Panc1 (cell line): ENCODE measurements around the gene B4GAT1. TPM values are rescaled to one million over a fixed set of nuclear protein-coding genes. Genes with fewer than 3 reads are reported as not detected.

Source experiments
- ATAC-seq: fragments of 200-7000 bp; cut with Tn5 transposase; 2 replicates; pipeline ENCODE4 v1.9.1; 2020; ENCODE audit warnings: mild to moderate bottlenecking, moderate library complexity
- BruUV-seq: library from RNA; stranded (reverse); fragments of 400-500 nt; replicated peaks from 2 replicates; lab custom pipeline; 2021; lab: Mats Ljungman, UMichigan
- CTCF ChIA-PET: fragments of 300-600 bp; sonication (Branson Sonifier 250); formaldehyde crosslinking; loops from one replicate; lab custom pipeline; 2022; ENCODE audit warnings: antibody characterized with exemption; lab: Charles Lee
- POLR2A ChIA-PET: fragments of 300-600 bp; sonication (Branson Sonifier 250); formaldehyde crosslinking; loops from one replicate; lab custom pipeline; 2022; ENCODE audit warnings: antibody characterized with exemption; lab: Charles Lee
- DNase-seq: peaks from one replicate; pipeline ENCODE4 v3.0.0-alpha.2; 2010; ENCODE audit warnings: low read depth, low spot score
- H3K27ac ChIP-seq: 2 replicates; pipeline ENCODE4 v1.5.1; 2011; ENCODE audit warnings: mild to moderate bottlenecking, low read length, inconsistent platforms
- H3K27me3 ChIP-seq: fragments of 200-500 bp; sonication (Bioruptor generic); 2 replicates; pipeline ENCODE4 v1.6.0; 2014; ENCODE audit warnings: low read length, inconsistent platforms; ENCODE audit not compliant: control insufficient read depth, insufficient read depth
- H3K36me3 ChIP-seq: fragments of 200-500 bp; sonication (Bioruptor generic); 2 replicates; pipeline ENCODE4 v1.5.1; 2014; ENCODE audit warnings: inconsistent platforms, mild to moderate bottlenecking, low read length, moderate library complexity; ENCODE audit not compliant: control insufficient read depth, insufficient read depth
- H3K4me1 ChIP-seq: 2 replicates; pipeline ENCODE4 v1.5.1; 2011; ENCODE audit warnings: inconsistent platforms, mild to moderate bottlenecking, low read length, moderate library complexity; ENCODE audit not compliant: control insufficient read depth, insufficient read depth
- H3K4me3 ChIP-seq, 2 experiments: 2 replicates each; pipeline ENCODE4 v1.5.1; 2011 to 2012; ENCODE audit warnings: low read depth in 2 of 2, low read length in 2 of 2, mild to moderate bottlenecking in 2 of 2, inconsistent platforms in 1 of 2, moderate library complexity in 1 of 2
- H3K9me3 ChIP-seq: fragments of 200-500 bp; sonication (Bioruptor generic); 2 replicates; pipeline ENCODE4 v1.5.1; 2014; ENCODE audit warnings: low read depth, mild to moderate bottlenecking, inconsistent platforms, low read length, moderate library complexity; ENCODE audit not compliant: control insufficient read depth, insufficient read depth
- POLR2AphosphoS5 ChIP-seq: IDR thresholded peaks from 2 replicates; pipeline ENCODE4 v1.6.1; 2012; ENCODE audit warnings: mild to moderate bottlenecking, low read depth, low read length, moderate library complexity
- SIN3A ChIP-seq: IDR thresholded peaks from 2 replicates; pipeline ENCODE4 v1.6.1; 2012; ENCODE audit warnings: low read depth, mild to moderate bottlenecking, low read length, moderate library complexity, borderline replicate concordance; ENCODE audit not compliant: insufficient read depth
- TCF7L2 ChIP-seq: IDR thresholded peaks from 2 replicates; pipeline ENCODE4 v1.6.1; 2011; ENCODE audit warnings: mild to moderate bottlenecking, low read depth, low read length, inconsistent platforms
- in situ Hi-C: cut with HindIII; loops from 2 replicates; pipeline ENCODE4 v1.10.0; 2016; ENCODE audit warnings: low sequenced_read_pairs, low pct_unique_long_range_greater_than_20kb
- intact Hi-C: fragments of 100-400 bp; cut with micrococcal nuclease; formaldehyde crosslinking; loops from one replicate; pipeline ENCODE4 v1.10.0; 2022; ENCODE audit not compliant: unreplicated experiment
- total RNA-seq: library from RNA; stranded (reverse); gene quantifications from one replicate; pipeline ENCODE4 v1.2.1, GENCODE V29; 2021; ENCODE audit not compliant: unreplicated experiment
- TF ChIP-seq, protein P1 (sequence below), 2 experiments: IDR thresholded peaks; 2 replicates each; pipeline ENCODE4 v1.6.1; 2011 to 2012; ENCODE audit warnings: low read depth in 2 of 2, control low read depth in 1 of 2, low read length in 1 of 2, mild to moderate bottlenecking in 1 of 2, moderate library complexity in 1 of 2; ENCODE audit not compliant: insufficient read depth in 1 of 2
- TF ChIP-seq, protein P2 (sequence below): fragments of 450-650 bp; IDR thresholded peaks from 2 replicates; pipeline ENCODE4 v1.5.1; 2017; ENCODE audit warnings: mild to moderate bottlenecking

B4GAT1 gene
- total RNA-seq, 1 experiment from 2014 or later = 29.3 TPM

DNA sequence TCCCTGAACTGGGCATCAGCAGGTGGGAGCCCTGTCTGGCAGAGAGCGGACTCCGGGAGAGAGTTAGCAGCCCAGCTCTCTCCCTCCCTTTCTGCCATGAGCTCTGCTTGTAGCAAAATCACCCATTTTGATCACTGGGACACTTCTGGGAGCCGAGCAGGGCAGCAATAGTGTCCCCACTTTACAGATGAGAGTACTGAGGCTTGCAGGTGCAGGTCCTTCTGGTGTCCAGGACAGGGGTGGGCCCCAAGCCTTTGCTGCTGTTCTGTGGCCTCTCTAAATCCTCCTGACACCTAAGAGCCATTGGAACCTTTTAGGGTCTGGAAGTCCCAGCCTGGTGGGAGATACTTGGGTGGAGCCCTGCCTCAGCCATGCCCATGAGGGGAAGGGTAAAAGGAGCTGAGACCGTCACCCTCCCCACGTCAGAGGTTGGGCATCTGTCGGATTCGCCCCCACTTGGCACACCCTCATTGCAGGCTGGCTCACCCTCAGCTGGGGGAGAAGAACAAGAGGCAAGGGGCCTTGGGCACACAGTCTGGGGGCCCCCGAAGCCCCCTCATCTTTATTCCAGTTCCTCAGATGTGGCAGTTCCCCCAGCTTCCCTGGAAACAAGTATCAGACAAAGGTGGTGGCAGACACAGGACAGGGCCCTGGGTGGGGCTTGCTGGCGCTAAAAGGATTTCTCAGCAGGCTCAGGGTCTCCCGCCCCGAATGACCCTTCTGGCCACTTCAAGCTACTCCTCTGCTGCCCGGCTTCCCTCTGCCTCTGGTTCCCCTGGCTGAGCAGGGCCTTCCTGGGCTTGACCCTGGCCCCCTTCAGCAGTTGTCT lies 15.7 kb downstream of the B4GAT1 start:
- DNase-seq (no peak), ATAC-seq (no peak)
- no TSS peak for BruUV-seq
- TF ChIP-seq, protein P1, sequence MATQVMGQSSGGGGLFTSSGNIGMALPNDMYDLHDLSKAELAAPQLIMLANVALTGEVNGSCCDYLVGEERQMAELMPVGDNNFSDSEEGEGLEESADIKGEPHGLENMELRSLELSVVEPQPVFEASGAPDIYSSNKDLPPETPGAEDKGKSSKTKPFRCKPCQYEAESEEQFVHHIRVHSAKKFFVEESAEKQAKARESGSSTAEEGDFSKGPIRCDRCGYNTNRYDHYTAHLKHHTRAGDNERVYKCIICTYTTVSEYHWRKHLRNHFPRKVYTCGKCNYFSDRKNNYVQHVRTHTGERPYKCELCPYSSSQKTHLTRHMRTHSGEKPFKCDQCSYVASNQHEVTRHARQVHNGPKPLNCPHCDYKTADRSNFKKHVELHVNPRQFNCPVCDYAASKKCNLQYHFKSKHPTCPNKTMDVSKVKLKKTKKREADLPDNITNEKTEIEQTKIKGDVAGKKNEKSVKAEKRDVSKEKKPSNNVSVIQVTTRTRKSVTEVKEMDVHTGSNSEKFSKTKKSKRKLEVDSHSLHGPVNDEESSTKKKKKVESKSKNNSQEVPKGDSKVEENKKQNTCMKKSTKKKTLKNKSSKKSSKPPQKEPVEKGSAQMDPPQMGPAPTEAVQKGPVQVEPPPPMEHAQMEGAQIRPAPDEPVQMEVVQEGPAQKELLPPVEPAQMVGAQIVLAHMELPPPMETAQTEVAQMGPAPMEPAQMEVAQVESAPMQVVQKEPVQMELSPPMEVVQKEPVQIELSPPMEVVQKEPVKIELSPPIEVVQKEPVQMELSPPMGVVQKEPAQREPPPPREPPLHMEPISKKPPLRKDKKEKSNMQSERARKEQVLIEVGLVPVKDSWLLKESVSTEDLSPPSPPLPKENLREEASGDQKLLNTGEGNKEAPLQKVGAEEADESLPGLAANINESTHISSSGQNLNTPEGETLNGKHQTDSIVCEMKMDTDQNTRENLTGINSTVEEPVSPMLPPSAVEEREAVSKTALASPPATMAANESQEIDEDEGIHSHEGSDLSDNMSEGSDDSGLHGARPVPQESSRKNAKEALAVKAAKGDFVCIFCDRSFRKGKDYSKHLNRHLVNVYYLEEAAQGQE (IDR thresholded peaks at IDR 0.05; ENCODE audit: insufficient read depth in 1 of 2, low read depth in 2 of 2, low read length in 1 of 2) = no peak
- TF ChIP-seq POLR2AphosphoS5 (no peak), TCF7L2 (no peak), SIN3A (no peak)
- TF ChIP-seq, protein P2, sequence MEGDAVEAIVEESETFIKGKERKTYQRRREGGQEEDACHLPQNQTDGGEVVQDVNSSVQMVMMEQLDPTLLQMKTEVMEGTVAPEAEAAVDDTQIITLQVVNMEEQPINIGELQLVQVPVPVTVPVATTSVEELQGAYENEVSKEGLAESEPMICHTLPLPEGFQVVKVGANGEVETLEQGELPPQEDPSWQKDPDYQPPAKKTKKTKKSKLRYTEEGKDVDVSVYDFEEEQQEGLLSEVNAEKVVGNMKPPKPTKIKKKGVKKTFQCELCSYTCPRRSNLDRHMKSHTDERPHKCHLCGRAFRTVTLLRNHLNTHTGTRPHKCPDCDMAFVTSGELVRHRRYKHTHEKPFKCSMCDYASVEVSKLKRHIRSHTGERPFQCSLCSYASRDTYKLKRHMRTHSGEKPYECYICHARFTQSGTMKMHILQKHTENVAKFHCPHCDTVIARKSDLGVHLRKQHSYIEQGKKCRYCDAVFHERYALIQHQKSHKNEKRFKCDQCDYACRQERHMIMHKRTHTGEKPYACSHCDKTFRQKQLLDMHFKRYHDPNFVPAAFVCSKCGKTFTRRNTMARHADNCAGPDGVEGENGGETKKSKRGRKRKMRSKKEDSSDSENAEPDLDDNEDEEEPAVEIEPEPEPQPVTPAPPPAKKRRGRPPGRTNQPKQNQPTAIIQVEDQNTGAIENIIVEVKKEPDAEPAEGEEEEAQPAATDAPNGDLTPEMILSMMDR = no peak
- Histone ChIP-seq H3K27ac (no peak overlapping the region), H3K9me3 (no peaks in the 10 kb centered on the region), H3K4me1 (peaks cover 27% of the 10 kb centered on the region), H3K36me3 (no peaks in the 10 kb centered on the region), H3K27me3 (no peaks in the 10 kb centered on the region), H3K4me3 (no peak overlapping the region)
- ChIA-PET CTCF (interaction anchor here (1.6 kb wide), 1 partner anchor 20 kb away, joined by 6 read pairs; no protein-coding TSS in a partner anchor), POLR2A (no interaction called here)
- in situ Hi-C loops = no loop called here
- intact Hi-C loops = no loop called here

GRCh38 chr11:66330931-66331330 lies 16.5 kb downstream of the B4GAT1 start:
- BruUV-seq = no TSS peak
- ATAC-seq (no peak), DNase-seq (no peak)
- H3K27ac ChIP-seq = no peak overlapping the region
- no peak overlapping the region for H3K4me3 ChIP-seq
- H3K4me1 ChIP-seq = peaks cover 28% of the 10 kb centered on the region
- intact Hi-C loops (no loop called here), in situ Hi-C loops (no loop called here)
- ChIA-PET POLR2A (no interaction called here), CTCF (interaction anchor here (1.6 kb wide), 1 partner anchor 19 kb away, joined by 6 read pairs; no protein-coding TSS in a partner anchor)
- H3K27me3 ChIP-seq = no peaks in the 10 kb centered on the region
- no peaks in the 10 kb centered on the region for H3K36me3 ChIP-seq
- H3K9me3 ChIP-seq = no peaks in the 10 kb centered on the region
- TF ChIP-seq, protein P1 (IDR thresholded peaks at IDR 0.05; ENCODE audit: insufficient read depth in 1 of 2, low read depth in 2 of 2, low read length in 1 of 2) = no peak
- TF ChIP-seq TCF7L2 (no peak), POLR2AphosphoS5 (no peak), SIN3A (no peak)
- TF ChIP-seq, protein P2 = no peak
